Karpas-422 (cell line): Measurements from ENCODE around the gene CEPT1. TPM values are rescaled to one million over a fixed set of nuclear protein-coding genes. Genes with fewer than 3 reads are reported as not detected.

Source experiments
- DNase-seq: peaks from one replicate; pipeline ENCODE4 v3.0.0-alpha.2; 2015
- H2AFZ ChIP-seq: fragments of 200-600 bp; sonication (generic); 2 replicates; pipeline ENCODE4 v1.6.1; 2014; ENCODE audit warnings: antibody characterized with exemption, low read length, mixed read lengths
- H3K27ac ChIP-seq: fragments of 200-600 bp; sonication (generic); 2 replicates; pipeline ENCODE4 v1.5.1; 2014; ENCODE audit warnings: mild to moderate bottlenecking, low read length, moderate library complexity
- H3K27me3 ChIP-seq: fragments of 200-600 bp; sonication (generic); 2 replicates; pipeline ENCODE4 v1.6.1; 2014; ENCODE audit warnings: low read length, mixed read lengths
- H3K36me3 ChIP-seq: fragments of 200-600 bp; sonication (generic); 2 replicates; pipeline ENCODE4 v1.6.1; 2014; ENCODE audit warnings: low read length, mixed read lengths; ENCODE audit not compliant: insufficient read depth
- H3K4me1 ChIP-seq: fragments of 200-600 bp; sonication (generic); 2 replicates; pipeline ENCODE4 v1.6.1; 2014; ENCODE audit warnings: mild to moderate bottlenecking, low read length, mixed read lengths
- H3K4me2 ChIP-seq: fragments of 200-600 bp; sonication (generic); 2 replicates; pipeline ENCODE4 v1.6.1; 2014; ENCODE audit warnings: low read length, low read depth, mild to moderate bottlenecking; ENCODE audit not compliant: poor library complexity, severe bottlenecking
- H3K4me3 ChIP-seq: fragments of 200-600 bp; sonication (generic); 2 replicates; pipeline ENCODE4 v1.5.1; 2014; ENCODE audit warnings: mild to moderate bottlenecking, antibody characterized with exemption, low read length, mixed read lengths
- H3K79me2 ChIP-seq: fragments of 200-600 bp; sonication (generic); 2 replicates; pipeline ENCODE4 v1.6.1; 2014; ENCODE audit warnings: mild to moderate bottlenecking, low read length, mixed read lengths
- H3K9ac ChIP-seq: fragments of 200-600 bp; sonication (generic); 2 replicates; pipeline ENCODE4 v1.6.0; 2014; ENCODE audit warnings: low read length
- H3K9me2 ChIP-seq: fragments of 200-600 bp; sonication (generic), shearing (Covaris generic); replicated peaks from 2 replicates; pipeline ENCODE4 v1.6.0; 2014; ENCODE audit warnings: mild to moderate bottlenecking, low read length, moderate library complexity; ENCODE audit not compliant: insufficient read depth
- H3K9me3 ChIP-seq: fragments of 300-700, 200-600 bp; sonication (generic); 2 replicates; pipeline ENCODE4 v1.6.1; 2014; ENCODE audit warnings: low read length, mixed read lengths
- H4K20me1 ChIP-seq: fragments of 200-600 bp; sonication (generic); 2 replicates; pipeline ENCODE4 v1.6.1; 2014; ENCODE audit warnings: mild to moderate bottlenecking, antibody characterized with exemption, low read length, low read depth; ENCODE audit not compliant: insufficient read depth
- total RNA-seq: library from RNA; depleted of rRNA; stranded (reverse); fragments of >200 nt; shearing (Covaris generic); gene quantifications from 2 replicates; pipeline ENCODE4 v1.2.3, GENCODE V29; 2014; ENCODE audit warnings: low replicate concordance

Gene CEPT1
- total RNA-seq, 1 experiment from 2014 or later, result 136 TPM

DNA sequence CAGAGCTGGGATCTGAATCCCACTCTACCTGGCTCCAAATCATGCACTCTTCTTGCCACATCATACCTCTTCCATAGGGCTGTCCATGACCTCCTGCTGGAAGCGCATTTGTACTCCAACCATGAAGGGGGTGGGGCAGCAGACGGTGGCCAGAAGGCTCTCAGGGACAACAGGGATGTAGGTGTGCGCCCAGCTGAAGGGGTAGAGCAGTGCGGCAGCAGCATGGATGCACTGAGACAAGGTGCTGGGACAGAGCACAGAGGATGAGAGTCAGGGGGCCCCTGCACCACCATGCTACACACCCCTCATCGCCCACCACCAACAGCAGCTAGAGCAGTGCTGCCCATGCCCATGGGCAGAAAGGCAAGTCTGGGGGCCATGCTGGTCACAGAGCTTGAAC is 52.1 kb downstream of the CEPT1 start:
- no peak for DNase-seq
- Histone ChIP-seq H3K79me2 (no peaks in the 10 kb centered on the region), H3K27ac (no peak overlapping the region), H3K36me3 (peaks cover 39% of the 10 kb centered on the region), H3K27me3 (no peaks in the 10 kb centered on the region), H3K9me3 (no peaks in the 10 kb centered on the region), H3K9me2 (no peaks in the 10 kb centered on the region), H4K20me1 (no peaks in the 10 kb centered on the region), H3K4me2 (no peak overlapping the region), H2AFZ (no peak overlapping the region), H3K4me1 (peaks cover 14% of the 10 kb centered on the region), H3K4me3 (no peak overlapping the region), H3K9ac (no peak overlapping the region)

DNA sequence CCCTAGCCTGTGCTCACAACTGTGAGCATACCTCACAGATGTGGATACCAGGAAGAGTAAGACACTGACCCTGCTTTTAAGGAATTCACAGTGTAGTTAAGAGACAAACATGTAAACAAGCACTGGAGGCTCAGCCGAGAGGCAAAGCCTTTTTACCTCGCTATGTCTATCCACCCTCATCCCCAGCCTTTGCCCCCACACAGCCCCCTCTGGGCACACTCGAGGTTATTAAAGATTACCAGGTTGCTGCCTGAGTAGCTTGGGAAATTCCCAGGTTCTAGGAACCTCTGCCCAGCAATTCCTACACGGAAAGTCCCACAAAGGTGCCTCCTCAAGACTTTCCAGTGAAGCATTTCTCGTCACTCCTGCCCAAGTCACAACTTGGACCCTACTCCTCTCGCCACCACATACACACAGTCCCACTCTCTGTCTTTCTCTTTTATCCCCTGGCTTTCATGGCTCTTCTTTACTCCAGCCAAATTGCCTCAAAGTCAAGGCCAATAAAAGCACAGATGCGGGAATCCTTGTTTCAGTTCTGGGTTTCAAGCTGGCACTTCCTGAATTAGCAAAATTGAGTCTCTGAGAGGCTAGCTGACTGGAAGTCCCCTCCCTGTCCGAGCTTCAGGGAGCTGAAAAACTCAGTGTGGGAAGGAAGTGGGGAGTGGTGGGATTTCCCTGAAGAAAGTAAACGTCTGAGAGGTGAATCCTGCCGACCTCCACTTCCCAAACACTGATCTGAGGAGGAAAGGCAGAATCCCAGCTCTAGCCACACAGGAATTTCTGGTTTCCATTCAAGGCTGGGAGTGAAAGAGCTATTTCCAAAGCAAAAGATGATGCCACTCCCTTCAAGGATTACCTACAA is 52.9 kb downstream of the CEPT1 start:
- Histone ChIP-seq H3K9me3 (no peaks in the 10 kb centered on the region), H3K27me3 (no peaks in the 10 kb centered on the region), H3K4me1 (peaks cover 23% of the 10 kb centered on the region), H3K4me3 (no peak overlapping the region), H3K9ac (no peak overlapping the region), H3K36me3 (peaks cover 35% of the 10 kb centered on the region), H2AFZ (no peak overlapping the region), H3K9me2 (no peaks in the 10 kb centered on the region), H4K20me1 (no peaks in the 10 kb centered on the region), H3K79me2 (no peaks in the 10 kb centered on the region), H3K4me2 (no peak overlapping the region), H3K27ac (peak overlapping the region; percentile 42)
- no peak for DNase-seq

DNA sequence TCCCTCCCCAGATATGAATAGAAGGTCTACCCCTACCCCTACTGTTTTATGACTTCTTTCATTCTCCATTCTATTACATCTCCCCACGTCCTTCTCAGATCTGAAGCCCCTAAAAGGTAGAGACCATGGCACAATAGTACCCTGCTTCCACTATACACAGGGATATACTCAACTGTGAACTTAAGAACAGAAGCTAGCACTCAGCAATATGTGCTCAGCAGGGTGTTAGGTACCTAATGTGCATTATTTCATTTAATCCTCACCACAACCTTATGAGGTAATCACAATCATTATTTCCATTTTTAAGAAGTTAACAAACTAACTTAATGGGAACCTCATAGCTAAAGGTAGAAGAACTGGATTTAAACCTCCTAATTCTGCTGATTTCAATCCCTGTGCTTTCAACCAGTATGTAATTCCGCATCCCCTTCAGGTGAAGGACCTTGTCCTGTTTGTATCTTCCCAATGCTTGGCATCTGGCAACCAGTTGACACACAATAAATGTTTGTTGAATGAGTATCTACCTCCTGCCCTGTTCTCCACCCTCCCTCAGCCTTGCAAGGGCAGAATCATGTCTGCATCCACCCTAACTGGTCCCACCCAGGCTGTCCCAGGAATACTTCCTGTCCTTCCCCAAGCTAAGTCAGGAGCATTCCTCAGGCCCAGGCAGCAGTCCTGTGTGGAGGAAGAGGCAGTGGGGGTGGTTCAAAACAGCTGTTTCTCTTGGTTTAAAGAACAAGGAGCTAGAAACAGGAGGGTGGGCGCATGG is 53.9 kb downstream of the CEPT1 start:
- no peak overlapping the region for H3K4me2 ChIP-seq
- peaks cover 29% of the 10 kb centered on the region; the same call in 1 of the 2 replicates for H3K36me3 ChIP-seq
- H3K9ac ChIP-seq, result no peak overlapping the region
- H2AFZ ChIP-seq, result no peak overlapping the region
- H3K4me3 ChIP-seq, result no peak overlapping the region
- H3K4me1 ChIP-seq, result peaks cover 30% of the 10 kb centered on the region
- peak overlapping the region; percentile 42 for H3K27ac ChIP-seq
- no peaks in the 10 kb centered on the region for H3K9me2 ChIP-seq
- no peaks in the 10 kb centered on the region for H3K9me3 ChIP-seq
- H3K27me3 ChIP-seq, result no peaks in the 10 kb centered on the region
- H3K79me2 ChIP-seq, result no peaks in the 10 kb centered on the region
- no peaks in the 10 kb centered on the region for H4K20me1 ChIP-seq
- DNase-seq, result no peak

DNA sequence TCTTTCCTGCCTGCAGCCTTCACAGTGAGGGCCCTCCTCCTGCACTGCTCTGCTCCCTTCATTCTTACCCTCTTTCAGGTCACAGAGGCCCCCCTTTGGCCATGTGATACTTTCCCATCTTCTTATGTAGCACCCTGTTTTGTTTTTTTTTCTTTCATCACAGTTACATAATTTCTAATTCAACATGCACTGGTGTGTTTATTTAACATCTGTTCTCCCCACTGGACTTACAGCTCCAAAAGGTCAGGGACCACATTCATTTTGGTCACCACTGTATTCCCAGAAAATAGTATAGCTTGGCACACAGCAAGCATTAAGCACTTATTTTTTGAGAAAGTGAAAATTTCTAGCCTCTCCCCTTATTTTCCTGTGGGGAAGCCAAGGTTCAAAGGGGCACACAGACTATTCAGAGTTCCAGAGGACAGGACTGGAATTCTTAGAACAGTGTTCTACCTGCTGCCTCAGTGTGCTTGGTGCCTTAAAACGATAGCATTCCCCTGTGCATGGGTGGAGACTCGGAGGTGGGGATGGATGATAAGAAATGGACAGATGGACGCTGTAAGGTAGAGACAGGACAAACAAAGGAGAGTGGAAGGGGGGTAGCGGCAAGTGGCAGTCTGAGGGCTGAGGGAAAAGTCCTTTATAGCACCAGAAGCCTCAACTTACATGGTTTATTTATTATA is 55.1 kb downstream of the CEPT1 start:
- no peaks in the 10 kb centered on the region for H3K9me3 ChIP-seq
- H3K79me2 ChIP-seq, result no peaks in the 10 kb centered on the region
- peaks cover 28% of the 10 kb centered on the region; the same call in 1 of the 2 replicates for H3K36me3 ChIP-seq
- peaks cover 30% of the 10 kb centered on the region for H3K4me1 ChIP-seq
- no peak overlapping the region for H3K4me3 ChIP-seq
- H3K4me2 ChIP-seq, result no peak overlapping the region
- no peaks in the 10 kb centered on the region for H4K20me1 ChIP-seq
- no peak overlapping the region for H2AFZ ChIP-seq
- DNase-seq, result no peak
- H3K27me3 ChIP-seq, result no peaks in the 10 kb centered on the region
- H3K9me2 ChIP-seq, result no peaks in the 10 kb centered on the region
- no peak overlapping the region for H3K9ac ChIP-seq
- no peak overlapping the region for H3K27ac ChIP-seq

DNA sequence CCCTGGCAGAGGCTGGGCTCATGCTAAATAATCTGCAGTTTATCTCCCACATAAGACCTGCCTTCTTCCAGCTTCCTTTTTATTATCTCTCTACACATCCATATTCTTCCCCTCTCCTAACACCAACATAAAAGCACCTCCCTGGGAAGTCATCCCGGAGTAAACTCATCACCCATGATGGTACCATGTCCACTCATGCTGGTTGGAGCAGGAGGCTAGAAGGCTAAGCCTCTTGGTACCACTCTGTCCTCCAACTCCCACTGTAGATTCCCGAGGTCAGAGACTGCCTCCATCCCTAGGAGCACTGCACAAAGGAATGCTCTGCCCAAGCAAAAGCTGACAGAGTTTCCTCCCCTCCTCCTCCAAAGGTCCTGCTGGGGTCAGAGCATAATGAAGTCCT is 56.2 kb downstream of the CEPT1 start:
- H3K4me2 ChIP-seq, result no peak overlapping the region
- H3K27ac ChIP-seq, result peak overlapping the region; percentile 68
- H3K79me2 ChIP-seq, result peaks cover 10% of the 10 kb centered on the region
- H4K20me1 ChIP-seq, result no peaks in the 10 kb centered on the region
- no peak overlapping the region for H3K4me3 ChIP-seq
- no peaks in the 10 kb centered on the region for H3K9me3 ChIP-seq
- 0 out of 2 replicates have a peak overlapping the region, but pooled peaks have one; percentile 15 for H3K9ac ChIP-seq
- H3K27me3 ChIP-seq, result no peaks in the 10 kb centered on the region
- H2AFZ ChIP-seq, result no peak overlapping the region
- no peaks in the 10 kb centered on the region for H3K9me2 ChIP-seq
- no peak for DNase-seq
- peaks cover 33% of the 10 kb centered on the region for H3K4me1 ChIP-seq
- H3K36me3 ChIP-seq, result peaks cover 22% of the 10 kb centered on the region; the same call in 1 of the 2 replicates

DNA sequence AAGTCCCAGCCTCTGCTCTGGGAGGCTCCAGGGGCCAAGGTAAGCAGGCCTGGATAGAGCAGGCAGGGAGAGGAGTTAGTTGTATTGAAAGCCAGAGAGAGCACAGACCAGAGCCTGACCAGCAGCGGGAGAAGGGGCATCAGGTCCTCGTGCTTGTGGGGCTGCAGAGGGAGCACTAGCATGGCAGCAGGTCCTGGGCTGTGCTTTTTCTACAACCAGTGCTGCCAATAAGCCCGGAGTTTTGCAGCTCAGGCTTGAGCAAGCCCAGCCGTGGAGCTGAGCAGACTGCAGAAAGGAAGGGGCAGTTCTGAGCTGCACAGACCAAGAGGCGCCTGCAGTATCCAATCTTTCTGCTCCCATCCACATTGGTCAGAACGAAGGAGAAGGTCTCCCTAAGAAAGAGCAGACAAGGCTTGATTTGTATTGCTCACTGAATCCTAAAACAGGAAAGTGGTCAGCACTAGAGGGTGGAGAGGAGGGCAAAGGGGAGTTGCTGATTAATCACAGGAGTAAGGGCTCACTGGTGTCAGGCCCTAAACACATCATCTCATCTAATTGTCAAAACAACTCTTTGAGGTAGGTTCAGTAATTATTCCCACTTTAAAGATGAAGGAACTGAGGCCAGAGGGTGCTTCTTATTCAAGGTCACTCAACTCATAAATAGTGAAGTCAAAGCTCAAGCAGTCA is 57.7 kb downstream of the CEPT1 start:
- Histone ChIP-seq H3K9me3 (no peaks in the 10 kb centered on the region), H3K36me3 (peaks cover 22% of the 10 kb centered on the region; the same call in 1 of the 2 replicates), H4K20me1 (no peaks in the 10 kb centered on the region), H3K27ac (peak overlapping the region; percentile 68), H3K4me2 (no peak overlapping the region), H3K9ac (0 out of 2 replicates have a peak overlapping the region, but pooled peaks have one; percentile 24), H2AFZ (no peak overlapping the region), H3K9me2 (no peaks in the 10 kb centered on the region), H3K27me3 (no peaks in the 10 kb centered on the region), H3K4me3 (no peak overlapping the region), H3K4me1 (peaks cover 48% of the 10 kb centered on the region), H3K79me2 (peaks cover 24% of the 10 kb centered on the region)
- DNase-seq, result peak; percentile 78

DNA sequence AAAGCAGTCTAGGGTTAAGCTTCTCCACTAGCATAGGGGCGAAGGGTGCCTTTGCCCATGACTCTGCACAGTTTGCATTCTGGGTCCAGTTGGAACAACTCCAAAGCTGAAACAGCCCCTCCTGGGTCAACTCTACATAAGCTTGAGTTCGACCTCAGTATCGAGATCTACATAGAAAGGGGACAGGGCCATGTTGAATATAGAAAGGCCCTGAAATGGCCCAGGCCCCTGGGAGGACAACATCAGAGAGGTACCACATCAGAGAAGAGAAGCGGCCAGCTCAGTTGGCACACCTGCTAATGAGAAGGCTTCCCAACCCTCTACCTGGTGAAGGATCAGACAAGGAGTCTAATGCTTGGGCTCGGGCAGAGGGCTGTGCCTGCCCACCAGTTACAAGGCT is 58.8 kb downstream of the CEPT1 start:
- peak overlapping the region; percentile 68 for H3K27ac ChIP-seq
- H3K4me3 ChIP-seq, result no peak overlapping the region
- H3K27me3 ChIP-seq, result no peaks in the 10 kb centered on the region
- DNase-seq, result no peak
- H3K9me3 ChIP-seq, result no peaks in the 10 kb centered on the region
- H3K36me3 ChIP-seq, result peaks cover 17% of the 10 kb centered on the region; the same call in 1 of the 2 replicates
- H3K4me2 ChIP-seq, result no peak overlapping the region
- no peak overlapping the region for H2AFZ ChIP-seq
- H3K4me1 ChIP-seq, result peaks cover 51% of the 10 kb centered on the region
- H3K79me2 ChIP-seq, result peaks cover 34% of the 10 kb centered on the region
- H3K9ac ChIP-seq, result no peak overlapping the region
- H4K20me1 ChIP-seq, result no peaks in the 10 kb centered on the region
- no peaks in the 10 kb centered on the region for H3K9me2 ChIP-seq
